ENCODE data around the gene SCN2B. TPM values are rescaled to one million over a fixed set of nuclear protein-coding genes. Genes with fewer than 3 reads are reported as not detected.

SCN2B gene
- total and polyA plus RNA-seq, 2 of the 13 experiments (the other 11 are each of a cell fraction or from before 2014, with no cell fraction given) = 0.01 to 0.02 TPM

DNA sequence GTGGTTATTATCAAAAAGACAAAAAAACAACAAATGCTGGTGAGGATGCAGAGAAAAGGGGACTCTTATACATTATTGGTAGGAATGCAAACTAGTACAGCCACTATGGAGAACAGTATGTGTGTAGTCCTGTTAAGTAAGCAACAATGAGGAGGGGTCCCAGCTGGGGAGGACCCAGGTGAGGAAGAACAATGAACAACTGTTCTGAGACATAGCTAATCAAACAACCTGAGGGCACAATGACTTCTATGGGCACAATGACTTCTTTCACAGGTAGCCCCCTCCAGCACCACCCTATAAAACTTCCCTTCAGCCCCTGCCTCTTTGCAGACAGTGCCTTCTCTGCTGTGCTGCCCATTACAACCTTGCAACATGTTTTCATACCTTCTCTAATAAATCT is 42.8 kb upstream of the SCN2B start (continued):
- TF ChIP-seq ZNF253 (CRISPR knock-in tag; IDR thresholded peaks at IDR 0.05; ENCODE audit: borderline replicate concordance) (no peak), SNAPC2 (CRISPR knock-in tag; IDR thresholded peaks at IDR 0.05) (no peak), ZNF556 (CRISPR knock-in tag; IDR thresholded peaks at IDR 0.05; ENCODE audit: borderline replicate concordance) (no peak), SOX5 (CRISPR knock-in tag; IDR thresholded peaks at IDR 0.05; ENCODE audit: borderline replicate concordance) (peak; percentile 66; the same call in 1 of the 2 replicates)
- TF ChIP-seq, protein P1, sequence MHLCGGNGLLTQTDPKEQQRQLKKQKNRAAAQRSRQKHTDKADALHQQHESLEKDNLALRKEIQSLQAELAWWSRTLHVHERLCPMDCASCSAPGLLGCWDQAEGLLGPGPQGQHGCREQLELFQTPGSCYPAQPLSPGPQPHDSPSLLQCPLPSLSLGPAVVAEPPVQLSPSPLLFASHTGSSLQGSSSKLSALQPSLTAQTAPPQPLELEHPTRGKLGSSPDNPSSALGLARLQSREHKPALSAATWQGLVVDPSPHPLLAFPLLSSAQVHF (CRISPR knock-in tag; IDR thresholded peaks at IDR 0.05) = no peak
- TF ChIP-seq, protein P2, sequence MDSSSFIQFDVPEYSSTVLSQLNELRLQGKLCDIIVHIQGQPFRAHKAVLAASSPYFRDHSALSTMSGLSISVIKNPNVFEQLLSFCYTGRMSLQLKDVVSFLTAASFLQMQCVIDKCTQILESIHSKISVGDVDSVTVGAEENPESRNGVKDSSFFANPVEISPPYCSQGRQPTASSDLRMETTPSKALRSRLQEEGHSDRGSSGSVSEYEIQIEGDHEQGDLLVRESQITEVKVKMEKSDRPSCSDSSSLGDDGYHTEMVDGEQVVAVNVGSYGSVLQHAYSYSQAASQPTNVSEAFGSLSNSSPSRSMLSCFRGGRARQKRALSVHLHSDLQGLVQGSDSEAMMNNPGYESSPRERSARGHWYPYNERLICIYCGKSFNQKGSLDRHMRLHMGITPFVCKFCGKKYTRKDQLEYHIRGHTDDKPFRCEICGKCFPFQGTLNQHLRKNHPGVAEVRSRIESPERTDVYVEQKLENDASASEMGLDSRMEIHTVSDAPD (CRISPR knock-in tag; IDR thresholded peaks at IDR 0.05) = no peak
- TF ChIP-seq, protein P3, sequence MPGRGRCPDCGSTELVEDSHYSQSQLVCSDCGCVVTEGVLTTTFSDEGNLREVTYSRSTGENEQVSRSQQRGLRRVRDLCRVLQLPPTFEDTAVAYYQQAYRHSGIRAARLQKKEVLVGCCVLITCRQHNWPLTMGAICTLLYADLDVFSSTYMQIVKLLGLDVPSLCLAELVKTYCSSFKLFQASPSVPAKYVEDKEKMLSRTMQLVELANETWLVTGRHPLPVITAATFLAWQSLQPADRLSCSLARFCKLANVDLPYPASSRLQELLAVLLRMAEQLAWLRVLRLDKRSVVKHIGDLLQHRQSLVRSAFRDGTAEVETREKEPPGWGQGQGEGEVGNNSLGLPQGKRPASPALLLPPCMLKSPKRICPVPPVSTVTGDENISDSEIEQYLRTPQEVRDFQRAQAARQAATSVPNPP (CRISPR knock-in tag; IDR thresholded peaks at IDR 0.05) = no peak

DNA sequence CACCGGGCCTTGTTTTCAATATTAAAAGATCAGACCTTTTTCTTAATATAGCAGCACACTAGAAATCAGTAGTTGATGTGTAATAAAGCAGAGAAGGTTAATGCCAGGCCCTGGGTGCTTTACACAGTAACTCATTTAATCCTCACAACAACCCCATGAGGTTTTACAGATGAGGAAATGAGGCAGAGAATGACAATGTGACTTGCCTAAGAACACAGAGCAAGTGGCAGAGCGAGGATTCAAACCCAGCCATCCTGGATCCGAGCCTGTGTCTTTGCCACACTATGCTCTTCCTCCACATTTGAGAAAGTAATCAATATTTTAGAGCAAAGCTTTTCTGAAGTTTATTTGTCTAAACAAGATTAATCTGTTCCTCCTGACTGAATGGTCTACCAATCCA is 41.1 kb upstream of the SCN2B start:
- no peak overlapping the region for H3K9ac ChIP-seq (ENCODE audit: insufficient read depth, low read depth, low read length)
- ChIA-PET POLR2A (no interaction called here), CTCF (ENCODE audit: low intra/inter-chr PET ratio, low total read pairs) (no interaction called here)
- H3K36me3 ChIP-seq (replicated peaks in 1 of 2; ENCODE audit: control insufficient read depth in 1 of 2, insufficient read depth in 2 of 2, low read length in 2 of 2) = no peaks in the 10 kb centered on the region
- in situ Hi-C loops (cut with HindIII; ENCODE audit: extremely low pct_ligation_motif_present, low pct_unique_long_range_greater_than_20kb) (no loop called here), intact Hi-C loops (cut with micrococcal nuclease; ENCODE audit: unreplicated experiment) (no loop called here)
- H3K27ac ChIP-seq (ENCODE audit: extremely low read length, insufficient read depth, low read length) = no peak overlapping the region
- H3K4me1 ChIP-seq (ENCODE audit: insufficient read depth, low read length) = peaks cover 58% of the 10 kb centered on the region
- no peaks in the 10 kb centered on the region for H4K20me1 ChIP-seq (ENCODE audit: insufficient read depth, low read length)
- no peak overlapping the region for H3K4me3 ChIP-seq (replicated peaks in 1 of 3; ENCODE audit: insufficient read depth in 1 of 3, low read depth in 2 of 3, low read length in 3 of 3)
- 97% methylated on average over 3 of the region's 3 CpGs for WGBS (ENCODE audit: low lambda C conversion rate)
- H3K79me2 ChIP-seq (ENCODE audit: insufficient read depth, low read length) = no peaks in the 10 kb centered on the region
- ATAC-seq (no peak), FAIRE-seq (no peak), DNase-seq (ENCODE audit: low spot score) (no peak)
- no peak overlapping the region for H2AFZ ChIP-seq (ENCODE audit: low read length)
- no TSS peak for BruUV-seq (replicated peaks)
- H3K9me3 ChIP-seq (ENCODE audit: low read length) = no peaks in the 10 kb centered on the region
- no peaks in the 10 kb centered on the region for H3K27me3 ChIP-seq (ENCODE audit: control insufficient read depth in 1 of 2, insufficient read depth in 2 of 2, low read length in 2 of 2)
- H3K4me2 ChIP-seq (ENCODE audit: low read depth, low read length) = no peak overlapping the region
- no peak for TF ChIP-seq FOXJ3 (CRISPR knock-in tag; IDR thresholded peaks at IDR 0.05; ENCODE audit: borderline replicate concordance)
- no peak for TF ChIP-seq ZNF121 (CRISPR knock-in tag; IDR thresholded peaks at IDR 0.05)
- TF ChIP-seq RBFOX2 (IDR thresholded peaks at IDR 0.05; ENCODE audit: low read depth, low read length) = no peak
- TF ChIP-seq, protein P4, sequence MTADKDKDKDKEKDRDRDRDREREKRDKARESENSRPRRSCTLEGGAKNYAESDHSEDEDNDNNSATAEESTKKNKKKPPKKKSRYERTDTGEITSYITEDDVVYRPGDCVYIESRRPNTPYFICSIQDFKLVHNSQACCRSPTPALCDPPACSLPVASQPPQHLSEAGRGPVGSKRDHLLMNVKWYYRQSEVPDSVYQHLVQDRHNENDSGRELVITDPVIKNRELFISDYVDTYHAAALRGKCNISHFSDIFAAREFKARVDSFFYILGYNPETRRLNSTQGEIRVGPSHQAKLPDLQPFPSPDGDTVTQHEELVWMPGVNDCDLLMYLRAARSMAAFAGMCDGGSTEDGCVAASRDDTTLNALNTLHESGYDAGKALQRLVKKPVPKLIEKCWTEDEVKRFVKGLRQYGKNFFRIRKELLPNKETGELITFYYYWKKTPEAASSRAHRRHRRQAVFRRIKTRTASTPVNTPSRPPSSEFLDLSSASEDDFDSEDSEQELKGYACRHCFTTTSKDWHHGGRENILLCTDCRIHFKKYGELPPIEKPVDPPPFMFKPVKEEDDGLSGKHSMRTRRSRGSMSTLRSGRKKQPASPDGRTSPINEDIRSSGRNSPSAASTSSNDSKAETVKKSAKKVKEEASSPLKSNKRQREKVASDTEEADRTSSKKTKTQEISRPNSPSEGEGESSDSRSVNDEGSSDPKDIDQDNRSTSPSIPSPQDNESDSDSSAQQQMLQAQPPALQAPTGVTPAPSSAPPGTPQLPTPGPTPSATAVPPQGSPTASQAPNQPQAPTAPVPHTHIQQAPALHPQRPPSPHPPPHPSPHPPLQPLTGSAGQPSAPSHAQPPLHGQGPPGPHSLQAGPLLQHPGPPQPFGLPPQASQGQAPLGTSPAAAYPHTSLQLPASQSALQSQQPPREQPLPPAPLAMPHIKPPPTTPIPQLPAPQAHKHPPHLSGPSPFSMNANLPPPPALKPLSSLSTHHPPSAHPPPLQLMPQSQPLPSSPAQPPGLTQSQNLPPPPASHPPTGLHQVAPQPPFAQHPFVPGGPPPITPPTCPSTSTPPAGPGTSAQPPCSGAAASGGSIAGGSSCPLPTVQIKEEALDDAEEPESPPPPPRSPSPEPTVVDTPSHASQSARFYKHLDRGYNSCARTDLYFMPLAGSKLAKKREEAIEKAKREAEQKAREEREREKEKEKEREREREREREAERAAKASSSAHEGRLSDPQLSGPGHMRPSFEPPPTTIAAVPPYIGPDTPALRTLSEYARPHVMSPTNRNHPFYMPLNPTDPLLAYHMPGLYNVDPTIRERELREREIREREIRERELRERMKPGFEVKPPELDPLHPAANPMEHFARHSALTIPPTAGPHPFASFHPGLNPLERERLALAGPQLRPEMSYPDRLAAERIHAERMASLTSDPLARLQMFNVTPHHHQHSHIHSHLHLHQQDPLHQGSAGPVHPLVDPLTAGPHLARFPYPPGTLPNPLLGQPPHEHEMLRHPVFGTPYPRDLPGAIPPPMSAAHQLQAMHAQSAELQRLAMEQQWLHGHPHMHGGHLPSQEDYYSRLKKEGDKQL (CRISPR knock-in tag; IDR thresholded peaks at IDR 0.05; ENCODE audit: low read depth) = no peak
- no peak for TF ChIP-seq ZFP36L2 (CRISPR knock-in tag; IDR thresholded peaks at IDR 0.05)
- no peak for TF ChIP-seq ZNF878 (CRISPR knock-in tag; IDR thresholded peaks at IDR 0.05)
- no peak for TF ChIP-seq ZNF614 (CRISPR knock-in tag; IDR thresholded peaks at IDR 0.05; ENCODE audit: borderline replicate concordance)
